GM15510 (cell line): ENCODE data around the gene ANKRD23.
A peak's percentile ranks its signal among the peaks of the same experiment; 100 is the strongest.

ENCODE experiments used
- POLR2A ChIP-seq: IDR thresholded peaks from 3 replicates; pipeline ENCODE4 v1.6.1; 2011; ENCODE audit warnings: borderline replicate concordance; ENCODE audit not compliant: insufficient read length; ENCODE audit errors: extremely low read depth

The ANKRD23 gene

DNA sequence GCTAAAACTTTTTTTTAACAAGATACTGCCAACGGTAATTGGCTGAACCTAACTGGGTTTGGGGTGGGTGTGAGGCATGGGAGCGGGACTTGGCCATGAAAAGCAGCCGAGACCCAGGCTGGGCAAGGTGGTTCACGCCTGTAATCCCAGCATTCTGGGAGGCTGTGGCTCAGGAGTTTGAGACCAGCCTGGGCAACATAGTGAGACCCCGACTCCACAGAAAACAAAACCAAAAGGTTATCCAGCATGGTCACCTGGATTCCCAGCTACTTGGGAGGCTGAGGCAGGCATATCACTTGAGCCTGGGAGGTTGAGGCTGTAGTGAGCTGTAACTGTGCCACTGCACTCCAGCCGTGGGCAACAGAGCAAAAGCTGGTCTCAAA lies 37.1 kb upstream of the ANKRD23 start:
- no peak for TF ChIP-seq POLR2A

DNA sequence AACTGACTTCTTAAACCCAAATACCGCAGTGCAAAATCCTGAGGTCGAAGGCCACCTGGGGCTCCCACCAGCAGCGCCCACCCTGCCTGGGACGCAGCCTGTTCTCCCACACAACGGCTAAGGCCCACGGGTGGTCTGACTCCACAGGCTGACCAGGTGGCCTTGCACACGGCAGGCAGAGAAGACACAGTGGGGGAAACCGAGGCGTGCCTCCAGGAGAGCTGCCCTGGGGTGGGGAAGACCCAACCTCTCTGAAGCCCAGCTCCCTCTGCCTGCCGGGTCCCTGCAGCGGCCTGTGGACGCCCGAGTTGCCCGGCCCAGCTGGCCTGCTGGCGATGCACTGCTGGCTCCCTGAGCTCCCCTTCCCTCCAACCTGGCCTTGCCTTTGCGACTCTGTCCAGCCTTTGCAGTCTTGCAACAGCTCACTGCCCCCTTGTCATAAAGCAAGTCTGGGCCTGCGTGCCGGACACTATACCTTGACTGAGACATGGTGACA lies 35.8 kb upstream of the ANKRD23 start:
- TF ChIP-seq POLR2A = no peak

DNA sequence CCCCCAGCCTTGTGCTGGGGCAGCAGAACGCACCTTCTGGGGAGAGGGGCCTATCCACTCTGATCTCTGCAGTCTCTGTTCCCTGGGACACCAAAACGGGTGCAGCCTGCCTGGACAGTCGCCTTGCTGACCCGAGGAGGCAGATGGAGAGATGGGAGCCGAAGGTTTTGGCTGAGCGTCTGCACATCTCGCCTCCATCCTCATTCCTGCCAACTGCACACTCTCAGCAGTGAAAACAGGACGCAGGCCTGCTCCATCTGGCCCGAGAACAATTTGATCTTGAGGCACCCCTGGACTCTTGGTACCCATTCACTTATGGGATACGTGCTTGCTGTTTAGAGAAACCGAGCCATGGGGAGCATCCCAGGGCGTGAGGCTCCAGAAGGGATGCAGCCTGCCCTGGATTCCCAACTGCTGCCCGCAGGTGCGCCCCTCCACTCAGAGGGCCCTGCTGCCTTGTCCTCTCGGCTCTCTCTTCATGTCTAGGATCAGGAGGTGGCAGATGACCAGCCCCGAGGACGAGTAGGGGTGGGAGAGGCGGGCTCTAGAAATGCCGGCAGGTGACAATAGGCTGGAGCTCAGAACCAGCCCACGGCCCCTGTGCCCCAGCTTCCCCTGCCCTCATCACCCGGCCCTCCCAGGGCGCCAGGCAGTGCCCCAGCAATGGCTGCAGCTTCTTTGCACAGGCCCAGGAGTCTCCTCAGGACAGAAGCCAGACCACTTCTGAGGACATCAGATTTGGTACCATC lies 35.1 kb upstream of the ANKRD23 start:
- no peak for TF ChIP-seq POLR2A

DNA sequence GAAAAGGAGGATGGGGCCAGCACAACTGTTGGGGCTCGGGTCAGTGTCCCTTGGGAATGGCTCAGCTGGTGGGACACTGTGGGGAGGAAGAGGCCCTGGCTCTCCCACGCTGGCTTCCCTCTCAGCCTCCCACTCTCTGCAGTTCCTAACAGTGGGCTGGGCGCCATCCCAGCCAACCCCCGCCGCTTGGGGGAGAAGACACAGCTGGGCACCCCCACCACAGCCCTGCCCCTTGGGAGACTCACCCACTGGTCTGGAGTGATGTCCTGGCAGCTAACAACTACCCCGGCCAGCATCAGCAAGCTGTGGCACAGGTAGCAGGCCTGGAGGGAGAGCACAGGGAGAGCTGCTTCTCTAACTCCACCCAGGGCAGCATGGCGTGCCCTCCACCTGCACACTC lies 34.4 kb upstream of the ANKRD23 start:
- TF ChIP-seq POLR2A = no peak

DNA sequence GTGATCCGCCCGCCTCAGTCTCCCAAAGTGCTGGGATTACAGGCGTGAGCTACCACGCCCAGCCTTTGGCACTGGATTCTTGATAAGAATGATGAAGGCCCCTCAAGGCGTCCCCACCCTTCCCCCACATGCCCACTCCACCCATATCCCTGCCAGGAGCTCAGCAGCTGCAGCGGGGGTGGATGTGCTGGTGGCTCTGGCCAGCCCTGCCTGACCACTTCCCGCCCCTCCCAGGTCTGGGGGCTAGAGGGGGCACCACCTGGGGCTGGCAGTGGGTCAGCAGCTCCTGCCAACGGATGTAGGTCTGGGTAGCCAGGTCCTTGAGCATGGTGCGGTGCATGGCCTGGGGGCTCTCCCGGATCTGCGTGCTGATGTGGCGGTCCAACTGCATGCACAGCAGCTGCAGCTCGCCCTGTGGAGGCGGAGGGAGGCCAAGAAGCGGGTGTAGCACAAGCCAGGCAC lies 33.8 kb upstream of the ANKRD23 start:
- TF ChIP-seq POLR2A = no peak

DNA sequence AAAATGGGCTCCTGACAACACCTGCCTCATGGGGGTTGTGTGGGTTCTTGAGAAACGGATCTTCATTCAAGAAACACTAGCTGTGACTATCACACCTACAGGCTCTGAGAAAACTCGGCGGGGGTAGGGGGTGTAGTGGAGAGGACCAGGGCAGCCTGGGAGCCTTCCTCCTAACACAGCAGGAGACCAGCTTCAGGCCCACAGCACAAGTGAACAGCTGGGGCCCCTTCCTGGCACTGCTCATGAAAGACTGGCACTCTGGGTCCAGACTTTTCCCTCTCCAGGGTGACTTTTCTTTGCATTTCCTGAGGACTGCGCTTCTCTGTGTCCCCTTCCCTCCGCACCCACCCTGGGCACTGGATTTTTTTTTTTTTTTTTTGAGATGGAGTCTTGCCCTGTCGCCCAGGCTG lies 33.2 kb upstream of the ANKRD23 start:
- no peak for TF ChIP-seq POLR2A

DNA sequence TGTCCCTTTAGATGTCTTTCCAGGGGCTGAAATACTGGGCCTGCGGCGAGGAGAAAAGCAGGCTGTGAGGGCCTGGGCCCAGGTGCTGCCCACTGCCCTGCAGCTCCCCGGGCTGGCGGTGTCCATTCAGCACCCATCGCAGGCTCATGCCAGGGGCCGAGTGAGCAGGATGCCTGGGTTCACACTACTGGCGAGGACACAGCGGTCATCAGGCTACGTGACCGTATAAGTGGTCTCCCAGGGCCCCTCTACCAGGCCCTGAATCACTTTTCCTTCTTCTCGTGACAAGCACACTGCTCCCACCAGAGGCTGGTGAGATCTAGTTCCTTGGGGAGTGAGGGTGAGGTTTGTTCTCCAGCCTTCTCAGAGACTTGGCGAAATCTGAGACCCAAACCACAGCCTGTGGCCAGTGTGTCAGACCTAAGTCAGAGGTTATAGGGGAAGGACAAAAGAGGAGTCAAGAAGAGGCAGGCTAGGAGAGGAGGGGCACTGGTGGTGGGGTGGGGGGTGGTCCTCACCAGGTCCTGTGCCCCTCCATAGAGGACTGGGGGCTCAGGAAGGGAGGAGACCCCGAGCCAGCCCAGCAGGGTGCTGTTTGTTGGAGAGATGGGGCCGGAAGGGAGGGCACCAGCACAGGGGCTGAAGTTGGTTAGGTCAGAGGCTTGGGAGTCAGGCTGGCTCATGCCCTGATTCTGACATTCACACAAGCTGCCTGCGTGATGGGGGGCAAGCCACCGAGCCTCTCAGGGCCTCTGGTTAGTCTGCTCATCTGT lies 32.6 kb upstream of the ANKRD23 start:
- no peak for TF ChIP-seq POLR2A

DNA sequence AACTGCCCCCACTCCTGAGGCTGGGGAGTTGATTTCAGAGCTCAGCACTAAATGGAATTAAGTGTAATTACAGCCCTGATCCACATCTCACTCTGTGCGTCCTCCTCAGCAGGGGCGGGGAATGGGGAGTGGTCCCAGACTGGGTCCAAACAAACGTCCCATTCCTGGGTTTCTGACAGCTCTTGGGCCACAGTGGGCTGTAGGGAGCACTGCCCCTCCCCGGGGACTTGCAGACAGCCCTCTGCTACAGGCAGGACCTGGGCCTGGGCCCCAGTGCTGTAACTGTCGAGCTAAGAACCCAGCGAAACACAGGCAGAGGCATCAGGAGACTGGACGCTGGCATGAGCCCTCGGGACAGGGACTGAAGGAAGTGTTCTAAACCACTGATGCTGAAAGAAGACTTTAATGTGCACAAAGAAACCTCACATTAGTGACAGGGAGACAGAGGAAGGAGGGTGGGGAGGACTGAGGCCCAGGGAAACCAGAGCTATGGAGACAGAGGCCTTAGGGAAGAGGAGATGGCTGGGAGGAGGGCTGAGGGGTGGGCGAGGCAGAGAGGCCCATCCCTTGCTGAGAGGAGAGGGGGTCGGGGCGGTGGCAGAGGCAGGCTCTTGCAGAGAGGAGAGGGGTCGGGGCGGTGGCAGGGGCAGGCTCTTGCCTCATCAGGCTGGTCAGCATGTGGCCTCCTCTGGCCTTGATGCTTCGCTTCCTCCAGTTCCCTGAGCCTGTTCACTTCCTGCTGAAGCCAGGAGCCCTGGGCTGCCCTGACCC lies 31.9 kb upstream of the ANKRD23 start:
- TF ChIP-seq POLR2A = no peak

DNA sequence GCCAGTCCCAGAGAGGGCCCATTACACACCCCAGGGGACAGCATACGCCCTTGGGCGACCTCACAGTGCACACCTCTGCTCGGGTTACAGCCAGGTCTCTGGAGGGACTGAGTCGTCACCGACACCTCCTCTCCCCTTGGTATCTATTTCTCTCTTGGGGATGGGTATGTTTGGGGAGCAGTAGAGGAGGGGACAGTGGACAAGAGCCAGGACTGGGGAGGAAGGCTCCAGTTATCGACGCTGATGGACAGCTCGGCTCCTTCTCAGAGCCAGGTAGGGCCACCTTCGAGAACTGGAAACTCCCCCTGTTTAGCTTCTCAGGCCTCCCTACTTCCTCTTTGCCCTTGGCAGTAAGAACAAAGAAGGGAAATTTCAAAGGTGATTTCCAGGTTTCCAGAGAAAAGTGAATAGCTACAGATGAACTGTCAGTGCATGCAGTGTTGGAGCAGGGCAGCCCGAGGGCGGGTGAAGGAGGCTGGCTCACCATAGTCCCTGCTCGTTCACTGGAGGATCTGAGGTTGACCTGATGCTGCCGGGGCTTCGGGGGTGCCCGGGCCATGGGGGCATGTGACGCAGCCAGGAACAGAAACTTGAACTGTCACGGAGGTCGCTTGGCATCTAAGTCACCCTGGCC lies 30.5 kb upstream of the ANKRD23 start:
- no peak for TF ChIP-seq POLR2A

DNA sequence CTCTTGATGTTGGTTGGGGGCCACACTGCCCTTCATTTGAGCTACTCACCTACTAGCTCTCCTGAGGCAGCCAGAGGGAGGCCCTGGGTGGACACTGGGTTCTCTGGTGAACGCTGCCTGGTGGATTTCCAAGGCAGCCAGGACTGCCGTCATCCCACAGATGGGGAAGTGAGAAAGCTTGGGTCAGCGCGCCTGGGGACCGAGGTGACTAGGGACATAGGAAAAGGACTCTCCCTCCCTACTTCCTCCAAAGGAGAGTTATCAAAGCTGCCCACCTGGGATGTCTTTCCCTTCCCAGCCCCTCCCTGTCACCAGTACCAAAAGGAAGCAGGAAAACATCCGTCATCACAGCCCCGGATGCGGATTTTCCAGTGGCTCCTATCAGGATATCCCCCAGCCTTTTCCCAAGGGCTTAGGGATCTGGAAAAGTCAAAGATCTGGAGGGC lies 29.9 kb upstream of the ANKRD23 start:
- TF ChIP-seq POLR2A = no peak

DNA sequence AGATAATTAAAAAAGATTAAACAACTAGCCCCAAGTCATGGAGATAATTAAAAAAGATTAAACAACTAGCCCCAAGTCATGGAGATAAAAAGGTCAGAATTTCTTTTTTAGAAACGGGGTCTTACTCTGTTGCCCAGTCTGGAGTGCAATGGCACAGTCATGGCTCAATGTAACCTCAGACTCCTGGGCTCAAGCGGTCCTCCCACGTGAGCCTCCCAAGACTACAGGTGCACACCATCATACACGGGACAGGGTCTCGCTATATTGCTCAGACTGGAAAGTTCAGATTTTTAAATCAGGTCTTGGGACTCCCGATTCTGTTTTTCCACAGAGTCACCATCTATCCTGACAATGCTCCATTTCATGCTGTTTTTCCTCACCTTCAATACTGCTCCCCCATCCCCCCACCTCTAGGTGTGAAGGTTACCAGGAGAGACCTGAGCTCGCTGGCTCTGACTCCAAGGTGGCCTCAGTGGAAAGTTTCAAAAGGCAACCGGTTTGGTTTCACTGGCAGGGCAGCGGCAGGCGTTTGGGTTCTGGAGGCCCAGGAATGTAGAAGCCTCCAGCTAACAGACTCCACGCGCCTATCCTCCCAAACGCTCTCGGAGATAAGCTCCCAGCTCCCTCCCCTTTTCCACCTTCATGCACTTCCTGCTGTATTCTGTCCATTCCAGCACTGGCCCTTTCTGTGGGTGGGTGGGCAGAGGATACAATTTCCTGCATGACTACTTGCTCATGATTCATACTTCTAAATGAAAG lies 28.9 kb upstream of the ANKRD23 start:
- no peak for TF ChIP-seq POLR2A

DNA sequence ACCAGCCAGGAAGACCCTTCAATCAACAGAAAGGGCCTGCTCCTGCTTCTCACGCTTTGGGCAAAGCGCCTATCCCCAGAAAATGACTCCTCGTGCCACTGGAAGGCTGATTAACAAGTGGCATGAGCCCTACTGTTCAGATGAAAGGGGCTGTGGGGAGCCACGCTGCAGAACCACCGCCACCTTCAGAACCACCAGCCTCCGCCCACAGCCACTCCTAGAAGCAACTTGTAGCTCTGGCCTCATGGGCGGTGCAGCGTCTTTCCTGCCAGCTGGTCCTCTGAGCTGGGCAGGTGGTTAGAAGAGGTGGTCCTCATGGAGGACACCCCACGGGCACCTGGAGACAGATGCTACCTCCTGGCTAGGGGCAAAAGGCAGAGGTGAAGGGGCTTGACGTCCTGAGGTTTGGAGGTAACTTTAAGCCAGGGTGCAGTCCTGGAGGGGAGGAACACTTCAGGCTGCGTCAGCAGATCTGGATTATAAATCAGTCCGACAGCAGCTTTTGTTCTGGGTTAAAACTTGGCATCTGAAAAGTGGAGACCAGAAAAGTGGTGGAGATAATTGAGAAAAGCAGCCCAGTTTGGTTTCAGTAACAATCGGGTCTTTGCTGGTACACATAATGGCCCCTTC lies 26.9 kb upstream of the ANKRD23 start:
- no peak for TF ChIP-seq POLR2A

DNA sequence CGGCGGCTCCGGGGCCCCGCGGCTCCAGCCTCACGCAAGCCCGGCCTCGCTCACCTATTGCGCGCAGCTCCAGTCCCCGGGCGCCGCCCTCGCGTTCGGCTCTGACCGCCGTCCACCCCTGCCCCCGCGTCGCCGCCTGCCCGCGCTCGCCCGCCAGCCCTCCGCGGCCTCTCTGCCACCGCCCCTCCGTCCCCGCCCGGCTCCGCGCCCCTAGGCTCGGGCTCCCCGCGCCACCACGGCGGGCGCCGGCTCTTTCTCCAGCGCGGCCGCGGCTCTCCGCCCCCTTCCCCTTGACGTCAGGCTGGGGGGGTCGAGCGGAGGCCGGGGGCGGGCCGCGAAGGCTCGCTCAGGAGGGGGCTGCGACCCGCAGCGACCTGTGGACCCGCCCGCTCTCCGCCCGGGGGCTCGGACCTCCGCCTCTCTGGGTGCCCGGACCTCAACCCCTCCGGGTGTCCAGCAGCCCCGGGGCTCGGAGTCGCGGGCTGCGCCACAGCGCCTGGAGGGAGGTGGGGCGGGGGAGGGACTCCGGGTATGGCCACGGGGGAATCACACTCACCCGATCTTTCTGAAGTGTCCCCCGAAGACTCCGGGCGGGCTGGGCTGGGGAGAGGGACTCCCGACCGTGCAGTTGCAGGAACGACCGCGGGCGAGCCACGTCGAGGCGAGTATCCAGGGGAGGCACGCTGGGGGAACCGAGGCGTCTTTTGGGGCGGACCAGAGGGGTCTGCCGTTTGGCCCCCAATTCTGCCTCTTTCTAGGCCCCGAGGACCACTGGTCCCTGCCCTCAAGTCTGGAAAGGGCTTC lies 26.2 kb upstream of the ANKRD23 start, which contains the start of gene SEMA4C:
Gene SEMA4C (minus strand): TSS at position 259 of the 804 bp plus-strand sequence. CDS start 2,194 bp downstream, outside the sequence.
- TF ChIP-seq POLR2A = peak; percentile 37
